Rectal smooth muscle tissue (tissue), 1 donor: Measurements from ENCODE around the gene KCNIP3.

Experiments
- H3K27ac ChIP-seq: one replicate; pipeline ENCODE4 v1.7.0; 2013; ENCODE audit warnings: low read depth, low read length, inconsistent platforms
- H3K27me3 ChIP-seq: one replicate; pipeline ENCODE4 v1.7.0; 2013; ENCODE audit warnings: low read length; ENCODE audit not compliant: control insufficient read depth, insufficient read depth
- H3K36me3 ChIP-seq: one replicate; pipeline ENCODE4 v1.7.0; 2013; ENCODE audit warnings: low read length; ENCODE audit not compliant: control insufficient read depth, insufficient read depth
- H3K4me1 ChIP-seq: one replicate; pipeline ENCODE4 v1.7.0; 2013; ENCODE audit warnings: low read length; ENCODE audit not compliant: control insufficient read depth, insufficient read depth
- H3K4me3 ChIP-seq: one replicate; pipeline ENCODE4 v1.7.0; 2013; ENCODE audit warnings: low read length
- H3K9ac ChIP-seq: one replicate; pipeline ENCODE4 v1.7.0; 2013; ENCODE audit warnings: low read length

Gene KCNIP3

GRCh38 chr2:95313296-95314131 lies 16.4 kb downstream of the KCNIP3 start:
- H3K27me3 ChIP-seq, result no peaks in the 10 kb centered on the region
- H3K27ac ChIP-seq, result no peak overlapping the region
- no peaks in the 10 kb centered on the region for H3K4me1 ChIP-seq
- no peaks in the 10 kb centered on the region for H3K36me3 ChIP-seq
- H3K4me3 ChIP-seq, result no peak overlapping the region
- H3K9ac ChIP-seq, result no peak overlapping the region

- H3K36me3 ChIP-seq, result no peaks in the 10 kb centered on the region
- no peaks in the 10 kb centered on the region for H3K27me3 ChIP-seq
- H3K4me1 ChIP-seq, result no peaks in the 10 kb centered on the region
- H3K4me3 ChIP-seq, result no peak overlapping the region
- no peak overlapping the region for H3K27ac ChIP-seq
- no peak overlapping the region for H3K9ac ChIP-seq
Observed at GRCh38 chr2:95314598-95314963, 17.4 kb downstream of the KCNIP3 start.

- H3K27me3 ChIP-seq, result no peaks in the 10 kb centered on the region
- no peaks in the 10 kb centered on the region for H3K36me3 ChIP-seq
- H3K27ac ChIP-seq, result no peak overlapping the region
- H3K9ac ChIP-seq, result no peak overlapping the region
- no peak overlapping the region for H3K4me3 ChIP-seq
- no peaks in the 10 kb centered on the region for H3K4me1 ChIP-seq
Observed at GRCh38 chr2:95314964-95315611, 17.9 kb downstream of the KCNIP3 start.

GRCh38 chr2:95315801-95316411 lies 18.8 kb downstream of the KCNIP3 start:
- Histone ChIP-seq H3K36me3 (no peaks in the 10 kb centered on the region), H3K4me3 (no peak overlapping the region), H3K27ac (no peak overlapping the region), H3K9ac (no peak overlapping the region), H3K4me1 (no peaks in the 10 kb centered on the region), H3K27me3 (no peaks in the 10 kb centered on the region)

- Histone ChIP-seq H3K27me3 (no peaks in the 10 kb centered on the region), H3K27ac (no peak overlapping the region), H3K4me1 (no peaks in the 10 kb centered on the region), H3K9ac (no peak overlapping the region), H3K4me3 (no peak overlapping the region), H3K36me3 (no peaks in the 10 kb centered on the region)
Observed at GRCh38 chr2:95316466-95317122, 19.4 kb downstream of the KCNIP3 start.

- no peak overlapping the region for H3K27ac ChIP-seq
- no peak overlapping the region for H3K4me3 ChIP-seq
- no peaks in the 10 kb centered on the region for H3K4me1 ChIP-seq
- H3K36me3 ChIP-seq, result no peaks in the 10 kb centered on the region
- H3K9ac ChIP-seq, result no peak overlapping the region
- no peaks in the 10 kb centered on the region for H3K27me3 ChIP-seq
Observed at GRCh38 chr2:95317123-95317500, 20.0 kb downstream of the KCNIP3 start.

GRCh38 chr2:95317665-95318425 lies 20.7 kb downstream of the KCNIP3 start:
- Histone ChIP-seq H3K36me3 (no peaks in the 10 kb centered on the region), H3K27ac (no peak overlapping the region), H3K27me3 (no peaks in the 10 kb centered on the region), H3K4me3 (no peak overlapping the region), H3K9ac (no peak overlapping the region), H3K4me1 (no peaks in the 10 kb centered on the region)

GRCh38 chr2:95318431-95319220 lies 21.5 kb downstream of the KCNIP3 start:
- no peak overlapping the region for H3K27ac ChIP-seq
- H3K36me3 ChIP-seq, result no peaks in the 10 kb centered on the region
- no peak overlapping the region for H3K4me3 ChIP-seq
- H3K4me1 ChIP-seq, result no peaks in the 10 kb centered on the region
- no peak overlapping the region for H3K9ac ChIP-seq
- H3K27me3 ChIP-seq, result no peaks in the 10 kb centered on the region

- no peaks in the 10 kb centered on the region for H3K27me3 ChIP-seq
- H3K36me3 ChIP-seq, result no peaks in the 10 kb centered on the region
- H3K4me1 ChIP-seq, result no peaks in the 10 kb centered on the region
- H3K9ac ChIP-seq, result no peak overlapping the region
- H3K27ac ChIP-seq, result no peak overlapping the region
- H3K4me3 ChIP-seq, result no peak overlapping the region
Observed at GRCh38 chr2:95319481-95320343, 22.6 kb downstream of the KCNIP3 start.

GRCh38 chr2:95320344-95320712 lies 23.2 kb downstream of the KCNIP3 start:
- Histone ChIP-seq H3K36me3 (no peaks in the 10 kb centered on the region), H3K27ac (no peak overlapping the region), H3K4me1 (no peaks in the 10 kb centered on the region), H3K27me3 (no peaks in the 10 kb centered on the region), H3K4me3 (no peak overlapping the region), H3K9ac (no peak overlapping the region)
